IMR-90 (cell line): Measurements from ENCODE around the gene VEGFA. TPM values are rescaled to one million over a fixed set of nuclear protein-coding genes. Genes with fewer than 3 reads are reported as not detected.
A peak's percentile ranks its signal among the peaks of the same experiment; 100 is the strongest.

Source experiments
- ATAC-seq: fragments of 200-7000 bp; cut with Tn5 transposase; 2 replicates; pipeline ENCODE4 v1.9.1; 2020; ENCODE audit warnings: low read depth, mild to moderate bottlenecking, moderate library complexity
- BruUV-seq: library from RNA; stranded (reverse); fragments of 400-500 nt; replicated peaks from 2 replicates; lab custom pipeline; 2021; lab: Mats Ljungman, UMichigan
- CTCF ChIA-PET: fragments of 300-600 bp; formaldehyde crosslinking; extraction: SDS; loops from one replicate; lab custom pipeline; 2021; ENCODE audit warnings: antibody characterized with exemption; lab: Yijun Ruan, JAX
- POLR2A ChIA-PET: fragments of 300-600 bp; sonication (Branson Sonifier 250); formaldehyde crosslinking; loops from one replicate; lab custom pipeline; 2022; ENCODE audit warnings: antibody characterized with exemption; ENCODE audit not compliant: unreplicated experiment; lab: Charles Lee
- DNase-seq: peaks from one replicate; pipeline ENCODE4 v3.0.0; 2013
- H2AFZ ChIP-seq: replicated peaks from 2 replicates; pipeline ENCODE3; 2013; ENCODE audit warnings: low read length, mild to moderate bottlenecking; ENCODE audit not compliant: poor library complexity
- H2AK5ac ChIP-seq: 2 replicates; pipeline ENCODE4 v1.6.1; 2013; ENCODE audit warnings: low read depth, low read length, inconsistent platforms
- H2AK9ac ChIP-seq: replicated peaks from 2 replicates; pipeline ENCODE3; 2013; ENCODE audit warnings: mild to moderate bottlenecking, low read depth, low read length, moderate library complexity; ENCODE audit not compliant: poor library complexity
- H2BK120ac ChIP-seq: 2 replicates; pipeline ENCODE4 v1.6.1; 2013; ENCODE audit warnings: low read depth, low read length, inconsistent platforms
- H2BK15ac ChIP-seq: 3 replicates; pipeline ENCODE4 v1.6.1; 2013; ENCODE audit warnings: low read depth, low read length, inconsistent platforms
- H2BK20ac ChIP-seq: 2 replicates; pipeline ENCODE4 v1.6.1; 2013; ENCODE audit warnings: low read depth, mild to moderate bottlenecking, inconsistent platforms, low read length, moderate library complexity
- H2BK5ac ChIP-seq: 2 replicates; pipeline ENCODE4 v1.6.1; 2013; ENCODE audit warnings: mild to moderate bottlenecking, low read depth, low read length, inconsistent platforms; ENCODE audit not compliant: poor library complexity, severe bottlenecking
- H3K14ac ChIP-seq: replicated peaks from 2 replicates; pipeline ENCODE4 v1.6.1; 2013; ENCODE audit warnings: low read depth, low read length, inconsistent platforms
- H3K18ac ChIP-seq: 2 replicates; pipeline ENCODE4 v1.6.1; 2013; ENCODE audit warnings: low read depth, low read length, control low read depth
- H3K23ac ChIP-seq: 2 replicates; pipeline ENCODE4 v1.6.1; 2013; ENCODE audit warnings: low read depth, low read length, inconsistent platforms
- H3K27ac ChIP-seq: 2 replicates; pipeline ENCODE4 v1.5.1; 2013; ENCODE audit warnings: mild to moderate bottlenecking, control low read depth, low read length; ENCODE audit not compliant: insufficient read depth
- H3K27me3 ChIP-seq: 2 replicates; pipeline ENCODE4 v1.6.1; 2013; ENCODE audit warnings: low read length; ENCODE audit not compliant: control insufficient read depth, insufficient read depth
- H3K36me3 ChIP-seq: 2 replicates; pipeline ENCODE4 v1.6.1; 2013; ENCODE audit warnings: low read length, mixed read lengths; ENCODE audit not compliant: control insufficient read depth, insufficient read depth
- H3K4ac ChIP-seq: 2 replicates; pipeline ENCODE4 v1.6.1; 2013; ENCODE audit warnings: low read depth, low read length, inconsistent platforms
- H3K4me1 ChIP-seq: 2 replicates; pipeline ENCODE4 v1.6.1; 2013; ENCODE audit warnings: low read length, mixed read lengths; ENCODE audit not compliant: control insufficient read depth, insufficient read depth
- H3K4me2 ChIP-seq: 2 replicates; pipeline ENCODE4 v1.6.1; 2013; ENCODE audit warnings: low read depth, mild to moderate bottlenecking, control low read depth, low read length, moderate library complexity
- H3K4me3 ChIP-seq: 2 replicates; pipeline ENCODE4 v1.5.1; 2013; ENCODE audit warnings: low read depth, mild to moderate bottlenecking, control low read depth, low read length, moderate library complexity; ENCODE audit not compliant: insufficient read depth
- H3K56ac ChIP-seq: 2 replicates; pipeline ENCODE4 v1.6.1; 2013; ENCODE audit warnings: low read length, inconsistent platforms; ENCODE audit not compliant: insufficient read depth; ENCODE audit errors: extremely low read depth
- H3K79me1 ChIP-seq, 2 experiments: 2 replicates each; pipeline ENCODE4 v1.6.1; 2013; ENCODE audit warnings: low read length in 2 of 2, inconsistent platforms in 1 of 2, low read depth in 1 of 2
- H3K9ac ChIP-seq: 2 replicates; pipeline ENCODE4 v1.6.1; 2013; ENCODE audit warnings: low read depth, low read length, control low read depth
- H3K9me1 ChIP-seq: 2 replicates; pipeline ENCODE4 v1.6.1; 2013; ENCODE audit warnings: low read length, inconsistent platforms; ENCODE audit not compliant: insufficient read depth
- H3K9me3 ChIP-seq: 2 replicates; pipeline ENCODE4 v1.6.1; 2013; ENCODE audit warnings: low read length; ENCODE audit not compliant: control insufficient read depth, insufficient read depth
- H4K20me1 ChIP-seq: 2 replicates; pipeline ENCODE4 v1.6.1; 2013; ENCODE audit warnings: low read length, inconsistent platforms; ENCODE audit not compliant: insufficient read depth
- H4K5ac ChIP-seq: 2 replicates; pipeline ENCODE4 v1.6.1; 2013; ENCODE audit warnings: mild to moderate bottlenecking, low read depth, low read length, control low read depth
- H4K8ac ChIP-seq, 2 experiments: 2 replicates each; pipeline ENCODE4 v1.6.1; 2013; ENCODE audit warnings: low read depth in 2 of 2, low read length in 2 of 2, control low read depth in 1 of 2, inconsistent platforms in 1 of 2
- H4K91ac ChIP-seq: 2 replicates; pipeline ENCODE4 v1.6.1; 2013; ENCODE audit warnings: low read depth, low read length, inconsistent platforms; ENCODE audit not compliant: insufficient read depth
- FOS ChIP-seq: fragments of 150-350 bp; IDR thresholded peaks from 2 replicates; pipeline ENCODE4 v1.6.1; 2016; ENCODE audit warnings: low read depth, low read length
- MXI1 ChIP-seq: IDR thresholded peaks from 2 replicates; pipeline ENCODE4 v1.6.1; 2012; ENCODE audit warnings: low read depth, mild to moderate bottlenecking, low read length, moderate library complexity, borderline replicate concordance
- RCOR1 ChIP-seq: IDR thresholded peaks from 2 replicates; pipeline ENCODE4 v1.6.1; 2012; ENCODE audit warnings: mild to moderate bottlenecking, low read length, improper control_type of control experiment; ENCODE audit not compliant: insufficient replicate concordance
- SMC3 ChIP-seq: fragments of 150-350 bp; IDR thresholded peaks from 2 replicates; pipeline ENCODE4 v1.6.1; 2016; ENCODE audit warnings: low read depth, mild to moderate bottlenecking, antibody characterized with exemption, low read length, moderate library complexity
- WGBS, 2 experiments: methylation state at CpG; one replicate each; pipeline versions ENCODE4 v1.1.5 to v1.1.7; 2013; ENCODE audit warnings: missing lambda C conversion rate in 2 of 2; ENCODE audit not compliant: insufficient read length in 1 of 2; ENCODE audit errors: extremely low coverage in 2 of 2; 5-methylcytosine and 5-hydroxymethylcytosine counted together
- dilution Hi-C: fragments of 300-500 bp; cut with HindIII; formaldehyde crosslinking; loops from one replicate; pipeline ENCODE4 v1.14.3; 2018; ENCODE audit warnings: low sequenced_read_pairs; ENCODE audit not compliant: unreplicated experiment
- in situ Hi-C: fragments of 300-500 bp; cut with MboI; formaldehyde crosslinking; loops from 3 replicates; pipeline ENCODE4 v1.14.3; 2019; ENCODE audit warnings: low sequenced_read_pairs, inconsistent platforms, mixed read lengths
- intact Hi-C: fragments of 100-400 bp; cut with micrococcal nuclease; formaldehyde crosslinking; loops from 2 replicates; pipeline ENCODE4 v1.10.0; 2022
- polyA plus RNA-seq, 3 experiments: library from polyadenylated mRNA; depleted of rRNA; stranded (reverse); fragments of >200 nt; gene quantifications; 2 replicates each; pipeline ENCODE4 v1.2.3, GENCODE V29; 2012; ENCODE audit warnings: low replicate concordance in 1 of 3
- total RNA-seq: library from RNA; depleted of rRNA; stranded (reverse); fragments of >200 nt; gene quantifications from 2 replicates; pipeline ENCODE4 v1.2.3, GENCODE V29; 2012
- TF ChIP-seq, protein P1 (sequence below): fragments of 150-350 bp; IDR thresholded peaks from 2 replicates; pipeline ENCODE4 v1.6.1; 2016; ENCODE audit warnings: low read depth, mild to moderate bottlenecking, low read length, moderate library complexity, borderline replicate concordance
- TF ChIP-seq, protein P2 (sequence below): conservative IDR thresholded peaks from 2 replicates; pipeline ENCODE4 v1.5.1; 2012; ENCODE audit warnings: mild to moderate bottlenecking, low read depth, low read length, improper control_type of control experiment
- TF ChIP-seq, protein P3 (sequence below): fragments of 150-350 bp; IDR thresholded peaks from 2 replicates; pipeline ENCODE4 v1.6.1; 2017; ENCODE audit warnings: mild to moderate bottlenecking, antibody characterized with exemption, low read length, low read depth

Gene VEGFA
- total and polyA plus RNA-seq, 2 of the 4 experiments (the other 2 are of a cell fraction) = 190 to 234 TPM

DNA sequence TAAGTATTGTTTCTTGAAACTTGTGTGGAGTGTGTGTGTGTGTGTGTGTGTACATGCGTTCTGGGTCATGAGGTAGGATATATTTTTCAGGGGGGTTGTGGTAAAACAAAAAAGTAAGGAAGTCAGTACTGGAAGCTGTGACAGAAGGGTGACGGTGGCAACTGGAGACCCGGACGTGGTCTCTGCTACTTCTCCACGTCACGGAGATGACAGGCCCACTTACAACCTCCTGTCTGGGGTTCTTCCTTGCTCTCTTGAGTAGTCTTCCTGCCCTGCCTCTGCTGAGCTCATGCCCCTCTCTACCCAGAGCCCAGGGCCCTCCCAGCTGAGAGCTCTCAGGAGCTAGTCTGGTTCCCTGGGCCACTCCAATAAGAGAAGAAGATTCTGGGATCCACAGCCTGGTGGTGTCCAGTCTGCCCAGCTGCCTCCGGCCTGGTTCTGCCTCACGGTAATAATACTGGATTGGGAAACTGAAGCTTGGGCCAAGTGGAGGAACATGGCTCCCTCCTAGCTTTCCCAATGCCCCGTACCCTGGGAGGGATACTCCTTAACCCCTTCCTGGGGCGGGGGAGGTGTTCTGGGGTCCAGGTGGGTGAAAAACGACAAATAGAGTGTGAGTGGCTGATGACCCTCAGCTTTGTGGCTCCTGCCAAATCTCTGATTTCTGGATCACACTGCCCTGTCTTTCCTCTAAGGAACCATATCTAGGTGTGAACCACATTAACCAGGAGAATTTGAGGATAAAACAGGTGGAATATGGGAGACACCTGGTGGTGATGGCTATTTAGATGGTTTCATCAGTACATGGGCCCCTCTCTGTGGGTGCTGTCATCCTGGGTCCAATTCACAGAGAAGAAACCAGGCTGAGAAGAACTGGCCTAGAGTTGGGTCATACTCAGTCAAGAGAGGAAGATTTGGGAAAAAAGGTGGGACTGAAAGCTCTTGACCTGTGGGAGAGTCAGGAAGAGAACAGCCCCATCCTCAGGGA lies 27.2 kb downstream of the VEGFA start:
- H3K36me3 ChIP-seq = no peaks in the 10 kb centered on the region
- H3K14ac ChIP-seq = no peak overlapping the region
- no peak for ATAC-seq
- no peak overlapping the region for H4K5ac ChIP-seq
- no peaks in the 10 kb centered on the region for H4K20me1 ChIP-seq
- BruUV-seq = no TSS peak
- no peak overlapping the region for H4K91ac ChIP-seq
- no peak overlapping the region for H4K8ac ChIP-seq
- in situ Hi-C loops = no loop called here
- no peak overlapping the region for H3K18ac ChIP-seq
- no peak overlapping the region for H2AK9ac ChIP-seq
- H3K27ac ChIP-seq = no peak overlapping the region
- no peak overlapping the region for H3K23ac ChIP-seq
- H2BK20ac ChIP-seq = no peak overlapping the region; the same call in 1 of the 2 replicates
- peaks cover 16% of the 10 kb centered on the region for H3K4me1 ChIP-seq
- whole genome bisulfite sequencing, 2 experiments = 100% methylated on average over 1 of the region's 11 CpGs; no CpG with 5 or more reads in 1 of the 2 experiments
- intact Hi-C loops = no loop called here
- no peak overlapping the region for H2AFZ ChIP-seq
- dilution Hi-C loops = no loop called here
- H3K27me3 ChIP-seq = no peaks in the 10 kb centered on the region
- TF ChIP-seq MXI1 (no peak), FOS (no peak), SMC3 (no peak), RCOR1 (no peak)
- TF ChIP-seq, protein P1, sequence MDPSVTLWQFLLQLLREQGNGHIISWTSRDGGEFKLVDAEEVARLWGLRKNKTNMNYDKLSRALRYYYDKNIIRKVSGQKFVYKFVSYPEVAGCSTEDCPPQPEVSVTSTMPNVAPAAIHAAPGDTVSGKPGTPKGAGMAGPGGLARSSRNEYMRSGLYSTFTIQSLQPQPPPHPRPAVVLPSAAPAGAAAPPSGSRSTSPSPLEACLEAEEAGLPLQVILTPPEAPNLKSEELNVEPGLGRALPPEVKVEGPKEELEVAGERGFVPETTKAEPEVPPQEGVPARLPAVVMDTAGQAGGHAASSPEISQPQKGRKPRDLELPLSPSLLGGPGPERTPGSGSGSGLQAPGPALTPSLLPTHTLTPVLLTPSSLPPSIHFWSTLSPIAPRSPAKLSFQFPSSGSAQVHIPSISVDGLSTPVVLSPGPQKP = no peak
- TF ChIP-seq, protein P2, sequence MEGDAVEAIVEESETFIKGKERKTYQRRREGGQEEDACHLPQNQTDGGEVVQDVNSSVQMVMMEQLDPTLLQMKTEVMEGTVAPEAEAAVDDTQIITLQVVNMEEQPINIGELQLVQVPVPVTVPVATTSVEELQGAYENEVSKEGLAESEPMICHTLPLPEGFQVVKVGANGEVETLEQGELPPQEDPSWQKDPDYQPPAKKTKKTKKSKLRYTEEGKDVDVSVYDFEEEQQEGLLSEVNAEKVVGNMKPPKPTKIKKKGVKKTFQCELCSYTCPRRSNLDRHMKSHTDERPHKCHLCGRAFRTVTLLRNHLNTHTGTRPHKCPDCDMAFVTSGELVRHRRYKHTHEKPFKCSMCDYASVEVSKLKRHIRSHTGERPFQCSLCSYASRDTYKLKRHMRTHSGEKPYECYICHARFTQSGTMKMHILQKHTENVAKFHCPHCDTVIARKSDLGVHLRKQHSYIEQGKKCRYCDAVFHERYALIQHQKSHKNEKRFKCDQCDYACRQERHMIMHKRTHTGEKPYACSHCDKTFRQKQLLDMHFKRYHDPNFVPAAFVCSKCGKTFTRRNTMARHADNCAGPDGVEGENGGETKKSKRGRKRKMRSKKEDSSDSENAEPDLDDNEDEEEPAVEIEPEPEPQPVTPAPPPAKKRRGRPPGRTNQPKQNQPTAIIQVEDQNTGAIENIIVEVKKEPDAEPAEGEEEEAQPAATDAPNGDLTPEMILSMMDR = no peak
- TF ChIP-seq, protein P3, sequence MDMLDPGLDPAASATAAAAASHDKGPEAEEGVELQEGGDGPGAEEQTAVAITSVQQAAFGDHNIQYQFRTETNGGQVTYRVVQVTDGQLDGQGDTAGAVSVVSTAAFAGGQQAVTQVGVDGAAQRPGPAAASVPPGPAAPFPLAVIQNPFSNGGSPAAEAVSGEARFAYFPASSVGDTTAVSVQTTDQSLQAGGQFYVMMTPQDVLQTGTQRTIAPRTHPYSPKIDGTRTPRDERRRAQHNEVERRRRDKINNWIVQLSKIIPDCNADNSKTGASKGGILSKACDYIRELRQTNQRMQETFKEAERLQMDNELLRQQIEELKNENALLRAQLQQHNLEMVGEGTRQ = no peak
- no peak overlapping the region for H3K9ac ChIP-seq
- H3K9me3 ChIP-seq = no peaks in the 10 kb centered on the region
- no peak overlapping the region for H3K4me2 ChIP-seq
- peaks cover 15% of the 10 kb centered on the region for H3K9me1 ChIP-seq
- ChIA-PET CTCF (no interaction called here), POLR2A (no interaction called here)
- peak overlapping the region; percentile 71; the same call in 1 of the 2 replicates for H3K4ac ChIP-seq
- no peak overlapping the region for H2BK15ac ChIP-seq
- no peaks in the 10 kb centered on the region for H3K79me1 ChIP-seq
- H2BK120ac ChIP-seq = no peak overlapping the region
- no peak overlapping the region for H3K56ac ChIP-seq
- H2BK5ac ChIP-seq = no peak overlapping the region
- no peak for DNase-seq
- no peak overlapping the region for H3K4me3 ChIP-seq
- peak overlapping the region; percentile 93; the same call in 1 of the 2 replicates for H2AK5ac ChIP-seq
